Urothelium cell line (cell line): ENCODE data around the gene FXN.
A peak's percentile ranks its signal among the peaks of the same experiment; 100 is the strongest.
"Not testable (repeated sequence)": the region's sequence is repeated elsewhere in the genome, so short reads cannot be mapped to it uniquely, and the experiment has no call there.

Experiments used
- DNase-seq: peaks from one replicate; pipeline ENCODE4 v3.0.0; 2011; ENCODE audit warnings: low spot score, mixed read lengths
- FAIRE-seq: peaks from 2 replicates; lab custom pipeline; 2011; peaks lifted over from hg19 to GRCh38; lab: Jason Lieb, UNC

Gene FXN

GRCh38 chr9:69035438-69036308 is at the start of gene FXN:
FXN (plus strand) TSS chr9:69035752; CDS start chr9:69035783, 31 bp downstream.
- peak; percentile 55 for FAIRE-seq
- DNase-seq: peak; percentile 92

GRCh38 chr9:68986949-68987348 is 48.6 kb upstream of the FXN start:
- FAIRE-seq, DNase-seq: not testable (repeated sequence)

- DNase-seq: no peak
- no peak for FAIRE-seq
Measured at GRCh38 chr9:68991457-68991856, 44.1 kb upstream of the FXN start.

- DNase-seq: no peak
- FAIRE-seq: no peak
Measured at GRCh38 chr9:68995776-68996175, 39.8 kb upstream of the FXN start.

GRCh38 chr9:68996462-68996861 is 39.1 kb upstream of the FXN start:
- FAIRE-seq: no peak
- no peak for DNase-seq

- FAIRE-seq (no peak), DNase-seq (no peak)
Measured at GRCh38 chr9:68997666-68998065, 37.9 kb upstream of the FXN start.

- no peak for FAIRE-seq
- no peak for DNase-seq
Measured at GRCh38 chr9:68998385-68998784, 37.2 kb upstream of the FXN start.

- FAIRE-seq: no peak
Measured at GRCh38 chr9:68998812-68999211, 36.7 kb upstream of the FXN start.

GRCh38 chr9:68999393-69000105 is 36.0 kb upstream of the FXN start:
- FAIRE-seq (peak; percentile 66), DNase-seq (peak; percentile 64)

More at GRCh38 chr9:68998812-68999211, 36.7 kb upstream of the FXN start:
- DNase-seq: no peak

GRCh38 chr9:69001921-69002320 is 33.6 kb upstream of the FXN start:
- FAIRE-seq: no peak
- DNase-seq: no peak

GRCh38 chr9:69003051-69003450 is 32.5 kb upstream of the FXN start:
- DNase-seq (no peak), FAIRE-seq (no peak)

- no peak for FAIRE-seq
Measured at GRCh38 chr9:69004836-69005235, 30.7 kb upstream of the FXN start.

GRCh38 chr9:69009708-69010107 is 25.8 kb upstream of the FXN start:
- FAIRE-seq: no peak
- no peak for DNase-seq

More at GRCh38 chr9:69004836-69005235, 30.7 kb upstream of the FXN start:
- no peak for DNase-seq

GRCh38 chr9:69012696-69013381 is 22.7 kb upstream of the FXN start:
- FAIRE-seq: no peak

GRCh38 chr9:69013382-69013727 is 22.2 kb upstream of the FXN start:
- no peak for DNase-seq
- FAIRE-seq: no peak

More at GRCh38 chr9:69012696-69013381, 22.7 kb upstream of the FXN start:
- no peak for DNase-seq

- DNase-seq (no peak), FAIRE-seq (no peak)
Measured at GRCh38 chr9:69014013-69014412, 21.5 kb upstream of the FXN start, which contains the start of gene PRKACG. PRKACG (minus strand) TSS chr9:69014113; CDS start chr9:69014092, 21 bp downstream.

GRCh38 chr9:69016191-69017096 is 19.1 kb upstream of the FXN start:
- FAIRE-seq (no peak), DNase-seq (no peak)

- no peak for FAIRE-seq
- DNase-seq: no peak
Measured at GRCh38 chr9:69018737-69019136, 16.8 kb upstream of the FXN start.

- DNase-seq: no peak
- no peak for FAIRE-seq
Measured at GRCh38 chr9:69019808-69020207, 15.7 kb upstream of the FXN start.
